ENCODE measurements around the gene ZC3H14.

ZC3H14 gene

GRCh38 chr14:88611878-88612277 is 49.0 kb downstream of the ZC3H14 start:
- no peak for DNase-seq

GRCh38 chr14:88612981-88613380 is 50.1 kb downstream of the ZC3H14 start:
- DNase-seq, result no peak

GRCh38 chr14:88613552-88614010 is 50.7 kb downstream of the ZC3H14 start:
- no peak for DNase-seq

GRCh38 chr14:88614218-88614907 is 51.5 kb downstream of the ZC3H14 start:
- DNase-seq, result no peak

GRCh38 chr14:88616697-88617096 is 53.9 kb downstream of the ZC3H14 start:
- DNase-seq, result no peak

- no peak for DNase-seq
Observed at GRCh38 chr14:88617479-88617878, 54.6 kb downstream of the ZC3H14 start.

GRCh38 chr14:88618476-88618875 is 55.6 kb downstream of the ZC3H14 start:
- DNase-seq, result no peak

GRCh38 chr14:88621100-88621499 is 58.3 kb downstream of the ZC3H14 start:
- no peak for DNase-seq

- no peak for DNase-seq
Observed at GRCh38 chr14:88625671-88626070, 62.8 kb downstream of the ZC3H14 start.

GRCh38 chr14:88628033-88628432 is 65.2 kb downstream of the ZC3H14 start:
- DNase-seq, result no peak

- DNase-seq, result no peak
Observed at GRCh38 chr14:88628462-88628861, 65.6 kb downstream of the ZC3H14 start.

- no peak for DNase-seq
Observed at GRCh38 chr14:88630565-88630964, 67.7 kb downstream of the ZC3H14 start.

- no peak for DNase-seq
Observed at GRCh38 chr14:88631091-88631490, 68.3 kb downstream of the ZC3H14 start.

- no peak for DNase-seq
Observed at GRCh38 chr14:88632512-88632911, 69.7 kb downstream of the ZC3H14 start.

GRCh38 chr14:88639221-88639620 is 76.4 kb downstream of the ZC3H14 start:
- DNase-seq, result no peak

GRCh38 chr14:88660056-88660455 is 97.2 kb downstream of the ZC3H14 start:
- no peak for DNase-seq

GRCh38 chr14:88667555-88668273 is 104.9 kb downstream of the ZC3H14 start:
- DNase-seq, result peak; percentile 87

- no peak for DNase-seq
Observed at GRCh38 chr14:88668448-88669116, 105.7 kb downstream of the ZC3H14 start.

GRCh38 chr14:88669346-88669745 is 106.5 kb downstream of the ZC3H14 start:
- no peak for DNase-seq

All from NCI-H510A treated with DMSO at 0.1 percent for 48 hours (cell line).